ENCODE data around the gene DIP2B. TPM values are rescaled to one million over a fixed set of nuclear protein-coding genes. Genes with fewer than 3 reads are reported as not detected.

Gene DIP2B
- total RNA-seq, 1 donor from 2014 or later, result 37.1 TPM

DNA sequence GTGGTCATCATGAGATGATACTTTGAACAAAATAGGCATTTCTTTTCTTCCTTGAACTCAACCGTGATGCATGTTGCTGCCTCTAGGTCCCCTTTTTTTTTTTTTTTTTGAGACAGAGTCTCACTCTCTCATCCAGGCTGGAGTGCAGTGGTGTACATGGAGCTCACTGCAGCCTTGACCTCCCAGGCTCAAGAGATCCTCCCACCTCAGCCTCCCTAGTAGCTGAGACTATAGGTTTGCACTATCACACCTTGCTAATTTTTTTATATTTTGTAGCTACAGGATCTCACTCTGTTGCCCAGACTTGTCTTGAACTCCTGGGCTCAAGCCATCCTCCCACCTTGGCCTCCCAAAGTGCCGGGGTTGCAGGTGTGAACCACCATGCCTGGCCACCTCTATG lies 20.6 kb downstream of the DIP2B start:
- Mint-ChIP-seq H3K27ac (no peak overlapping the region), H3K9me3 (peaks cover 7% of the 10 kb centered on the region), H3K4me1 (peaks cover 16% of the 10 kb centered on the region), H3K27me3 (ENCODE audit: insufficient read depth, low read depth) (no peaks in the 10 kb centered on the region), H3K36me3 (peaks cover 19% of the 10 kb centered on the region), H3K4me3 (no peak overlapping the region)
- Histone ChIP-seq H3K27ac (no peak overlapping the region), H3K79me2 (ENCODE audit: low read depth) (peaks cover 71% of the 10 kb centered on the region), H3F3A (ENCODE audit: low read depth) (peaks cover 7% of the 10 kb centered on the region), H3K4me2 (no peak overlapping the region), H3K9ac (no peak overlapping the region), H3K4me1 (peaks cover 16% of the 10 kb centered on the region), H2AFZ (replicated peaks) (no peak overlapping the region), H4K20me1 (ENCODE audit: low read depth) (peaks cover 8% of the 10 kb centered on the region), H3K36me3 (no peaks in the 10 kb centered on the region), H3K9me3 (ENCODE audit: low read depth) (no peaks in the 10 kb centered on the region), H3K4me3 (no peak overlapping the region), H3K27me3 (no peaks in the 10 kb centered on the region)
- TF ChIP-seq CTCF (IDR thresholded peaks at IDR 0.05) (no peak), EZH2 (IDR thresholded peaks at IDR 0.05) (no peak)
- no peak for DNase-seq (ENCODE audit: low spot score)

GRCh38 chr12:50527359-50527726 lies 22.6 kb downstream of the DIP2B start:
- Histone ChIP-seq H3F3A (ENCODE audit: low read depth) (peaks cover 7% of the 10 kb centered on the region), H3K4me1 (peaks cover 17% of the 10 kb centered on the region), H3K79me2 (ENCODE audit: low read depth) (peaks cover 69% of the 10 kb centered on the region), H3K9me3 (ENCODE audit: low read depth) (no peaks in the 10 kb centered on the region), H3K4me3 (no peak overlapping the region), H3K36me3 (no peaks in the 10 kb centered on the region), H3K27me3 (no peaks in the 10 kb centered on the region), H4K20me1 (ENCODE audit: low read depth) (peaks cover 19% of the 10 kb centered on the region), H2AFZ (replicated peaks) (no peak overlapping the region), H3K27ac (no peak overlapping the region), H3K9ac (no peak overlapping the region), H3K4me2 (no peak overlapping the region)
- no peak overlapping the region for H3K27ac Mint-ChIP-seq
- no peaks in the 10 kb centered on the region for H3K27me3 Mint-ChIP-seq (ENCODE audit: insufficient read depth, low read depth)
- H3K4me3 Mint-ChIP-seq, result no peak overlapping the region
- no peak for DNase-seq (ENCODE audit: low spot score)
- peaks cover 6% of the 10 kb centered on the region for H3K9me3 Mint-ChIP-seq
- H3K36me3 Mint-ChIP-seq, result peaks cover 17% of the 10 kb centered on the region
- peaks cover 16% of the 10 kb centered on the region for H3K4me1 Mint-ChIP-seq
- TF ChIP-seq EZH2phosphoT487 (IDR thresholded peaks at IDR 0.05) (no peak), EZH2 (IDR thresholded peaks at IDR 0.05) (no peak), CTCF (IDR thresholded peaks at IDR 0.05) (no peak)

DNA sequence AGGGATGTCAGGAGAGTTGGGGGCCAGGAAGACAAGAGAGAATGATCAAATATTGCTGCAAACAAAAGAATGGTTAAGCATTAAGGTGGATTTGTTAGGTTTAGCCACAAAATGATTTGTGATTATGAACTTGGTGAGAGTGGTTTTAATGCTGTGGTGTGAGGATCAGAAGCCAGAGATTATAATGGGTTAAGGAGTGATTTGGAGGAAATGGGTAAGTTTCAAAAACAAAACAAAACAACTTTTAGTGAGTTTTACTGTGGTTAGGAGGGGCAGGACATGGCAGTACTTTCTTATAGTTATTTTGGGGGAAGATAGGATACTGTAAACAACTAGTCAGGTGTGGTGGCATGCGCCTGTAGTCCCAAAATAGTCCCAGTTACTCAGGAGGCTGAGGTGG lies 24.0 kb downstream of the DIP2B start:
- Mint-ChIP-seq H3K4me3 (no peak overlapping the region), H3K9me3 (peaks cover 3% of the 10 kb centered on the region), H3K36me3 (peaks cover 10% of the 10 kb centered on the region), H3K27ac (no peak overlapping the region), H3K4me1 (peaks cover 16% of the 10 kb centered on the region), H3K27me3 (ENCODE audit: insufficient read depth, low read depth) (no peaks in the 10 kb centered on the region)
- Histone ChIP-seq H3K27ac (no peak overlapping the region), H3K9me3 (ENCODE audit: low read depth) (no peaks in the 10 kb centered on the region), H3K9ac (no peak overlapping the region), H3K4me3 (no peak overlapping the region), H4K20me1 (ENCODE audit: low read depth) (peaks cover 21% of the 10 kb centered on the region), H3K27me3 (no peaks in the 10 kb centered on the region), H3K4me1 (peaks cover 17% of the 10 kb centered on the region), H2AFZ (replicated peaks) (no peak overlapping the region), H3F3A (ENCODE audit: low read depth) (peaks cover 7% of the 10 kb centered on the region), H3K79me2 (ENCODE audit: low read depth) (peaks cover 63% of the 10 kb centered on the region), H3K36me3 (no peaks in the 10 kb centered on the region), H3K4me2 (no peak overlapping the region)
- no peak for DNase-seq (ENCODE audit: low spot score)
- TF ChIP-seq EZH2phosphoT487 (IDR thresholded peaks at IDR 0.05) (no peak), CTCF (IDR thresholded peaks at IDR 0.05) (no peak), EZH2 (IDR thresholded peaks at IDR 0.05) (no peak)

Data from neural progenitor cell (in vitro differentiated cells).